HT-29 (cell line): Measurements from ENCODE around the gene ASPM. TPM values are rescaled to one million over a fixed set of nuclear protein-coding genes. Genes with fewer than 3 reads are reported as not detected.
A peak's percentile ranks its signal among the peaks of the same experiment; 100 is the strongest.
"Not testable (repeated sequence)": the region's sequence is repeated elsewhere in the genome, so short reads cannot be mapped to it uniquely, and the experiment has no call there.

ENCODE experiments used
- DNase-seq: peaks from one replicate; pipeline ENCODE4 v3.0.0-alpha.2; 2015; ENCODE audit warnings: low spot score
- total RNA-seq: library from RNA; depleted of rRNA; stranded (reverse); fragments of >200 nt; shearing (Covaris generic); gene quantifications from 2 replicates; pipeline ENCODE4 v1.2.3, GENCODE V29; 2014

Gene ASPM
- total RNA-seq, 1 experiment from 2014 or later, result 23.0 TPM

- DNase-seq, result no peak
Measured at GRCh38 chr1:197143276-197143675, 3.2 kb downstream of the ASPM start.

GRCh38 chr1:197141575-197141974 lies 4.9 kb downstream of the ASPM start:
- no peak for DNase-seq

- DNase-seq, result no peak
Measured at GRCh38 chr1:197140121-197140520, 6.3 kb downstream of the ASPM start.

- DNase-seq, result no peak
Measured at GRCh38 chr1:197139169-197139568, 7.3 kb downstream of the ASPM start.

GRCh38 chr1:197137322-197137721 lies 9.1 kb downstream of the ASPM start:
- no peak for DNase-seq

- peak; percentile 28 for DNase-seq
Measured at GRCh38 chr1:197130677-197131304, 15.7 kb downstream of the ASPM start.

- DNase-seq, result no peak
Measured at GRCh38 chr1:197129698-197130097, 16.8 kb downstream of the ASPM start.

GRCh38 chr1:197127246-197127912 lies 19.1 kb downstream of the ASPM start:
- DNase-seq, result no peak

GRCh38 chr1:197126691-197127090 lies 19.8 kb downstream of the ASPM start:
- DNase-seq, result no peak

- DNase-seq, result no peak
Measured at GRCh38 chr1:197124376-197124775, 22.1 kb downstream of the ASPM start.

- no peak for DNase-seq
Measured at GRCh38 chr1:197116156-197116555, 30.3 kb downstream of the ASPM start.

GRCh38 chr1:197106869-197107268 lies 39.6 kb downstream of the ASPM start:
- DNase-seq, result no peak

- no peak for DNase-seq
Measured at GRCh38 chr1:197103300-197103699, 43.2 kb downstream of the ASPM start.

- DNase-seq, result no peak
Measured at GRCh38 chr1:197101978-197102377, 44.5 kb downstream of the ASPM start.

GRCh38 chr1:197100677-197101076 lies 45.8 kb downstream of the ASPM start:
- DNase-seq, result no peak

GRCh38 chr1:197099444-197099843 lies 47.0 kb downstream of the ASPM start:
- no peak for DNase-seq

GRCh38 chr1:197096971-197097370 lies 49.5 kb downstream of the ASPM start:
- DNase-seq, result not testable (repeated sequence)

GRCh38 chr1:197096137-197096536 lies 50.3 kb downstream of the ASPM start:
- DNase-seq, result no peak

- DNase-seq, result no peak
Measured at GRCh38 chr1:197093226-197093885, 53.1 kb downstream of the ASPM start.

GRCh38 chr1:197092491-197093023 lies 53.9 kb downstream of the ASPM start:
- no peak for DNase-seq

GRCh38 chr1:197083474-197083873 lies 63.0 kb downstream of the ASPM start:
- DNase-seq, result no peak

- DNase-seq, result no peak
Measured at GRCh38 chr1:197081117-197081753, 65.2 kb downstream of the ASPM start.
